HG03103 (cell line): ENCODE data around the gene FOS.
"Not testable (repeated sequence)": the region's sequence is repeated elsewhere in the genome, so short reads cannot be mapped to it uniquely, and the experiment has no call there.

Experiments used
- ATAC-seq: cut with Tn5 transposase; IDR thresholded peaks from one replicate; pipeline ENCODE4 v1.9.1; 2021; ENCODE audit warnings: low read depth; ENCODE audit not compliant: unreplicated experiment

FOS gene

DNA sequence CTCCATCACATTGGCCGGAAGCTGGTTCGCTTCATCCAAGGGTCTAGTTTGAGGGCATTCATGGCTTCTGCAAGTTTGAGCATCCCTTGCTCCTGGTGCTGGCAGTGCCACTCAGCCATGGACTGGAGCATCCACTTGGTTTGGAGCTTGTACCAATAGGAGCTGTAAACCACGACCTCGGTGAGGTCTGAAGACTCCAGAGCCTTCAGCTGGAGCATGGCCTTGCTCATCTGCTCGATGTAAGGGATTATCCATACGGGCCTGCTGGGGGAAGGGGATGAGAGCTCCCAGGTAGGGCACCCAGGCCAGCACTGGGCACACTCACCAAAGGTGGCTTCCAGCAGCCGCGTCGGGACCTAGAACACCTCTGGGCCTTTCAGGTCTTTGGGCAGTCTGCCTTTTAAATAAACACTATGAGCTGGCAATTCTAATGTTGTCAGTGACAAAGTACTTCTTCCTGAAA lies 13.5 kb downstream of the FOS start:
- ATAC-seq: no peak

DNA sequence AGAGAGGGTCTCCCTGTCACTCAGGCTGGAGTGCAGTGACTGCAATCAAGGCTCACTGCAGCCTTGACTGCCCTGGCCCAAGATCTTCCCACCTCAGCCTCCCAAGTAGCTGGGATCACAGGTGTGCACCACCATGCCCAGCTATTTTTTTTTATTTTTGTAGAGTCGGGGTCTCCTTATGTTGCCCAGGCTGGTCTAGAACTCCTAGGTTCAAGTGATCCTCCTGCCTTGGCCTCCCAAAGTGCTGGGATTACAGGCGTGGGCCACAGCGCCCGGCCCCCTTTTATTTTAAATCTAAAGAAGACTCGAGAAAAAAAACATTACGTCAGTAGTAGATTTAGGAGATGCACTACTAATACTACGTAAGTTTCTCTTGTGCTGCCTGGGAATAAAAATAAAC lies 14.3 kb downstream of the FOS start:
- ATAC-seq: no peak

DNA sequence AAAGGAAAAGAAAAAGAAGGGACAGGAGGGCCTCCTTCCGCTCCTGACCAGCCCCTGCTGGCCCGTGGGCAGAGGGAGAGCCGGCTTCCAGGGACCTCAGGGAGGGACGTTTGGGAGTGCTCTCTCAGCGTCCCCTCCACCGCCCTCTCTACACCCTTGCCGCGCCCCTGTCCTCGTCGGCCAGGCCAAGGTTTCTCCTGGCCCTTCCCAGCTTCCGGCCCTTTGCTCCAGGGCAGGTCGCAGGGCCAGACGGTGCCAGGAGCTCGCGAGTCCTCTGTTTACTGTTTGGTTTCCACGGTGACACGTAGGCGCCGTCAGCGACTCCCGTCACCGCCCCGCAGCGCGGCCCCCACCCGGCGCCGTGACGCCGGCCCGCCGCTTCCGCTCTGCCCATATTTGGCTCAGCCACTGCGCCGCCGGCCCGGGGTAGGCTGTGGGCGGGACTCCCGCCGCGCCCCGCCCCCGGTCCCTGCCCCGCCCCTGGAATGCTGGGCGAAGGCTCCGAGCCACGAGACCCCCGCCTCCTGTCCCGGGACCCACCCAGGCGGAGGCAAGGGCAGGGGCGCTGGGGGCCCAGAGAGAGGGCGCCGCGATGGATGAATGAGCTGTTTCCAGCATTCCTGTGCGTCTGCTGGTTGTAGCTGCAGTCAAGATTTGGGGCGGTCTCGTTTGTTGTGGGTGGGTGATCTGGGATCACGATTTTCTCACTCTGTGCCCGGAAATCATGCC lies 15.5 kb downstream of the FOS start:
- ATAC-seq: peak; percentile 93

GRCh38 chr14:75294649-75295033 lies 16.0 kb downstream of the FOS start:
- ATAC-seq: no peak

GRCh38 chr14:75295061-75295461 lies 16.4 kb downstream of the FOS start:
- ATAC-seq: no peak

GRCh38 chr14:75295491-75296345 lies 17.1 kb downstream of the FOS start:
- no peak for ATAC-seq

- no peak for ATAC-seq
Measured at GRCh38 chr14:75297411-75298040, 18.9 kb downstream of the FOS start.

GRCh38 chr14:75298187-75298965 lies 19.7 kb downstream of the FOS start:
- ATAC-seq: no peak

- ATAC-seq: no peak
Measured at GRCh38 chr14:75299059-75299458, 20.4 kb downstream of the FOS start.

- ATAC-seq: no peak
Measured at GRCh38 chr14:75299576-75299975, 20.9 kb downstream of the FOS start.

DNA sequence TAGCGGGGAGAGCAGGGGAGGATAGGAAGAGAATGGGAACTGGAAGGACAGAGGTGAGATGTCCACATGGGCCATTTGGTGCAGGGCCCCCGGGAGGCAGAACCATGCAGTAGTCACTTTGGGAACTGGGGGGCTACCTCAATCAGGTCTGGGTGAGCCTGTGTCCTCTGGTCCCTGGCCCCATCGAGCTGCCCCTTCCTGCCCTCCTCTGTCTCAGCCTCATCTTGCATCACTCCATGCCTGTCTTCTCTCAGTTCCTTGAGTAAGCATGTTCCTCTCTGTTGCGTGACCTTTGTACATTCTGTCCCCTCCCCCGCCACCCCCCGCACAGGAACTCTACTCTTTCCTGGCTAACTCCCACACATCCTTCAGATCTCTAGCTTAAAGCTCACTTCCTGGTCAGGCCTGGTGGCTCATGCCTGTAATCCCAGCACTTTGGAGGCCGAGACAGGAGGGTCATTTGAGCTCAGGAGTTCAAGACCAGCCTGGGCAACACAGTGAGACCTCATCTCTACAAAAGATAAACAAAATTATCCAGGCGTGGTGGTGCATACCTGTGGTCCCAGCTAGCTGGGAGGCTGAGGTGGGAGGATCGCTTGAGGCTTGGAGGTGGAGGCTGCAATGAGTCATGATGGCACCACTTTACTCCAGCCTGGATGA lies 23.2 kb downstream of the FOS start:
- no peak for ATAC-seq

GRCh38 chr14:75303381-75303789 lies 24.8 kb downstream of the FOS start:
- ATAC-seq: no peak

DNA sequence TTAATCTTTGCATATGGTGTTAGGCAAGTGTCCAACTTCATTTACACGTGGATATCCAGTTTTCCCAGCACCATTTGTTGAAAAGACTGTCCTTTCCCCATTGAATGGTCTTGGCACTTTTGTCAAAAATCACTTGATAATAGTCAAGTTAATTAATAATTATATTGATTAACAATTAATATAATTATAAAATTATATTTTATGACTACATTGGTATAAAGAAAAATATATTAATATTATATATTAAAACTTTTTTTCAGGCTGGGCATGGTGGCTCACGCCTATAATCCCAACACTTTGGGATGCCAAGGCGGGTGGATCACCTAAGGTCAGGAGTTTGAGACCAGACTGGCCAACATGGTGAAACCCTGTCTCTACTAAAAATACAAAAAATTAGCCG lies 27.8 kb downstream of the FOS start:
- ATAC-seq: not testable (repeated sequence)

DNA sequence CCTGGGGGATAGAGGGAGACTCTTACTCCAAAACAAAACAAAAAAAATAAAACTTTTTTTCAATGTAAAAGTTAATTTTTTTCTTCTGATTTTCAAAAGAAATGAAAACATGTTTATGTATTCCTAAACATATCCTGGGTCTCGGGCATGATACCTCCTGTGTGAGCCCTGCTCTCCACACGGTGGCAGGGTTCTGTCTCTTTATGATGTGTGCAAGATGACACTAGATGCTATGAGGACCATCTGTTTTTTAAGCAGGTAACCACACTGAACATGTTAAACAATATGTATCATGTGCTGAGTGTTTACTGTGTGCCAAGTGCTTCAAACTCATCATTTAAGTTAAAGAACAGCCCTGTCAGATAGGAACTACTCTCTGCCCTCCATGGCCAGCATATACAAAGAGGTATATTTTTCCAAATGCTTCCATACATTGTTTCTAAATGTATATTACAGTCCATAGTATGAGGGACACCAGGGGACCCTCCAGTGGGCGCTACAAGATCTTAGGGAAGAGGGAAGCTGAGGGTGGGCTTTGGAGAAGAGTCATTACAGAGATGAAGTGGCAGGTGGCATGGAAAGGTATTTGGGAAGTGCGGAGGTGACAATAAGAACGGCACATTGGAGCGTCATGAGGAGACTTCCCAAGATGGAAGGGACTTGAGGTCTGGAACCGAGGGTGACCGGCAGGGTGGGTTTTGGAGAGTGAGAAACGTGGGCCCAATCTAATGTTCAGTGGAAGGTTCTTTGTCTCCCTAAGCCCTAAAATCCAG lies 28.5 kb downstream of the FOS start:
- no peak for ATAC-seq

DNA sequence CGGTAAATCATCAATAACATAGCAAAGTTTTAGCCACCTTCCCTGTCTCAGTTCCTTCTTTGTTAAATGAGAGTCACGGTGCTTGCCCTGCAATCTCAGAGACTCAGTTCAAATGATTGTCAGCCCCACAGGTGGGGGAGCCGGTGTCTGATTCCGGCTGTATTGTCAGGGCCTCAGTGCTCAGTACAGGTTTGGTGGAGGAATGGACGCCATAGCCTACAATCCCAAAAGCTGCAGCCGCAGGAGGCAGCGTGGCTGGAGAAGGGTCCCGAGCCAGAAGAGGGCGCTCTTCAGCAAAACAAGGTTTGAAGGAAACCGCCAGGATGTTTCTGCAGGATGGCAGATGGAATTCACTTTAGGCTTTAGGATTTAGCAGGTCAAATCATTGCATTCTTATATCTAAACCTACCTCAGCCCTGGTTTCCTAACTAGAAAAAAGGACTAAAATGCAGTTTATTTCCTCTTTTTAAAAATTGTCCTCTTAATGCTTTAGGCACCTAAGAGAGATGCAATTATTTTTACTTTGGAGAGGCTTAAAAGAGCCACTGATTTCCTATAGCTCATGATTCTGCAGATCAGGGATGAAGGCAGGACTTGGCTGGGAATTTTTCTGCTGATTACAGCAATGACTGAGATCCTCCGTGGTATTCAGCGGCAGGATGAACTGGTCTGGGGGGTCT lies 29.2 kb downstream of the FOS start:
- ATAC-seq: no peak

DNA sequence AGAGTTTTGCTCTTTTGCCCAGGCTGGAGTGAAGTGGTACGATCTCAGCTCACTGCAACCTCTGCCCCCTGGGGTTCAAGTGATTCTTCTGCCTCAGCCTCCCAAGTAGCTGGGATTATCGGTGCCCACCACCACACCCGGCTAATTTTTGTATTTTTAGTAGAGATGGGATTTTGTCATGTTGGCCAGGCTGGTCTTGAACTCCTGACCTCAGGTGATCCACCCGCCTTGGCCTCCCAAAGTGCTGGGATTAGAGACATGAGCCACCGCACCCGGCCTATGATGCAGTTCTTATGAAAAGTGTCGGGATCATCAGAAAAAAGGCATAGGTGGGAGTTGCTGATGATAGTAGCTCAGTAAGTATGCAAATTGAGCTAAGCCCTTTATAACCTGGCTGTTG lies 30.4 kb downstream of the FOS start:
- ATAC-seq: not testable (repeated sequence)

- ATAC-seq: not testable (repeated sequence)
Measured at GRCh38 chr14:75309561-75309960, 30.9 kb downstream of the FOS start.

DNA sequence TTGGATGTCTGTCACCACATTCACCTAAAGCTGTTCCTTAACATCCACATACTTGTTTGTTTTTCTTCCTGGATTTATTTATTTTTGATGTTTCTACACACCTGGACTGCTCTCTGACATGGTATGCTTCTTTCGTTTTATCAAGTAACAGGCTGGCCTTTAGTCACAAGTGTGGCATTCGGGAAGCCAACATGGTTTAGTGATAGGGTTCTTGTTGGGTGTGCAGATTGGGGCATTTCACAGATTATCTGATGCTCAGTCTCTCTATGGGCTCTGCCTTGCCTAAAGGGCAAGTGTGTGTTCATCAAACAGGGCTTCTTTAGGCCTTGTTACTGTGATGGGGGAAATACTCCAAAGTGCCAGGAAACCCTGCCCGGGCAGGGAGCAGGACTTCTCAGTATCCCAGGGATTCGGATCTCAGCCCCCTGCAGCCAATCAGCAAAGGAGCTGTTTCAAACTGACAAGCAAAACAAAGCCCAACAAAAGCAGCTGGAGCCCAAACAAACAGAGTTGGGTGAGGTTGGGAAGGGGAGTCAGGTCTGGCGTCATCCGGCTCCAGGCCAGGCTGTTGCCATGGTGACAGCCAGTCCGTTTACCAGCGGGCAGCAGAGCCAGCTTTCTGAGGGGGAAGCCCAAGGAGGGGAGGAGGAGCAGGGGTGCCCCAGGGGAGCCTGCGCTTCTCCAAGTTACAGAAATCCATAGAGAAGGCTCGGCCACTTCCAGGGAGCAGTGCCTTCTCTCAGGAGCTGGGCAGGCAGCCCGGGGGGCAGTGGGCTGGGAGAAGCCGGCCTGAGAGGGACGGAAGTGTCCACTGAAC lies 31.9 kb downstream of the FOS start:
- ATAC-seq: no peak
